SW480 (cell line): ENCODE results near the gene VAC14.
"Not testable (repeated sequence)": the region's sequence is repeated elsewhere in the genome, so short reads cannot be mapped to it uniquely, and the experiment has no call there.

Experiments used
- DNase-seq: peaks from one replicate; pipeline ENCODE4 v3.0.0-alpha.2; 2016; ENCODE audit warnings: low spot score

Gene VAC14

DNA sequence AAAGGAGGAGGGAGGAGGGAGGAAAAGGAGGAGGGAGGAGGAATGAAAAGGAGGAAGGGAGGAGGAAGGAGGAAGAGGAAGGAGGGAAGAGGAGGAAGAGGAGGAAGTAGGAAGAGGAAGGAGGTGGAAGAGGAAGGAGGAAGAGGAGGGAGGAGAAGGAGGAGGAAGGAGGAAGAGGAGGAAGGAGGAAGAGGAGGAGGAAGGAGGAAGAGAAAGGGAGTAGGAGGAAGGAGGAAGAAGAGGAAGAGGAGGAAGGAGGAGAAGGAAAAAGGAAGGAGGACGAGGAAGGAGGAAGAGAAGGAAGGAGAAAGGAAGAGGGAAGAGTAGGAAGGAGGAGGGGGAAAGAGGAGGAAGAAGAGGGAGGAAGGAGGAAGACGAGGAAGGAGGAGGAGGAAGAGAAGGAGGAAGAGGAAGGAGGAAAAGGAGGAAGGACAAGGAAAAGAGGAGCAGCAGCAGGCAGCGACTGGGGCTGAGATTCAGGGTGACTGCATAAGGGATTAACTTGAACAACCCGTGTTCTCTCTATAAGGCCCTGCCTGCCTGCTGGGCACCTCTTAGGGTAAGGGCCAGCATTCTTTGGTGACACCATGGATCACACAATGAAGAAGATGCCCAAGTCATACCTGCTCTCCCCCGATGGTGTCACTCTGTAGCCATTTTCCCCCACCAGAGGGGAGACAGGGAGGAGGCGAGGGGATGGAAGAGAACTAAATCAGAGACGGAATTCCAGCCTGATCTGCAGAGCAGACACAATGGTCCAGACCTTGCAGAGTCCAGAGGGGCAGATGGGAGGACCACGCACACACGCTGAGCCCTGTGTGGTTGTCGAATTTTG lies 156.0 kb downstream of the VAC14 start:
- peak; percentile 47 for DNase-seq

DNA sequence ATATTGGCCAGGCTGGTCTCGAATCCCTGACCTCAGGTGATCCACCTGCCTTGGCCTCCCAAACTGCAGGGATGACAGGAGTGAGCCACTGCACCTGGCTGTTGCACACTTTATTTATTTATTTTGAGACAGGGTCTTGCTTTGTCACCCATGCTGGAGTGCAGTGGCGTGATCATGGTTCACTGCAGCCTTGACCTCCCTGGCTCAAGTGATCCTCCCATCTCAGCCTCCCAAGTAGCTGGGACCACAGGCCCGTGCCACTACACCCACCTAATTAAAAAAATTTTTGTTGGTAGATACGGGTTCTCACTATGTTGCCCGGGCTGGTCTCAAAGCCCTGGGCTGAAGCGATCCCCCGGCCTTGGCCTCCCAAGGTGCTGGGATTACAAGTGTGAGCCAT lies 157.7 kb downstream of the VAC14 start:
- not testable (repeated sequence) for DNase-seq

DNA sequence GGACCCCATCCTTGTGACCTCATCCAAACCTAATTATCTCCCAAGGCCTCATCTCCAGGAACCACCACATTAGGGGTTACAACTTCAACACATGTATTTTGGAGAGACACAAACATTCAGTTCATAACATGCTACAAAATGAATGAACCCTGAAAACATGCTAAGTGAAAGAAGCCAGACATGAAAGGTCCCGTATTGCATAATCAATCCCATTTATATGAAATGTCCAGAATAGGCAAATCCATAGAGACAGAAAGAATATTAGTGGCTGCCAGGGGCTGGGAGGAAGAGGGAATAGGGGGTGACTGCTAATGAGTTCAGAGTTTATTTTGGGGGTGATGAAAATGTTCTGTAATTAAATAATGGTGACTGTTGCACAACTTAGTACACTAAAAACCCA lies 158.3 kb downstream of the VAC14 start:
- DNase-seq: no peak

DNA sequence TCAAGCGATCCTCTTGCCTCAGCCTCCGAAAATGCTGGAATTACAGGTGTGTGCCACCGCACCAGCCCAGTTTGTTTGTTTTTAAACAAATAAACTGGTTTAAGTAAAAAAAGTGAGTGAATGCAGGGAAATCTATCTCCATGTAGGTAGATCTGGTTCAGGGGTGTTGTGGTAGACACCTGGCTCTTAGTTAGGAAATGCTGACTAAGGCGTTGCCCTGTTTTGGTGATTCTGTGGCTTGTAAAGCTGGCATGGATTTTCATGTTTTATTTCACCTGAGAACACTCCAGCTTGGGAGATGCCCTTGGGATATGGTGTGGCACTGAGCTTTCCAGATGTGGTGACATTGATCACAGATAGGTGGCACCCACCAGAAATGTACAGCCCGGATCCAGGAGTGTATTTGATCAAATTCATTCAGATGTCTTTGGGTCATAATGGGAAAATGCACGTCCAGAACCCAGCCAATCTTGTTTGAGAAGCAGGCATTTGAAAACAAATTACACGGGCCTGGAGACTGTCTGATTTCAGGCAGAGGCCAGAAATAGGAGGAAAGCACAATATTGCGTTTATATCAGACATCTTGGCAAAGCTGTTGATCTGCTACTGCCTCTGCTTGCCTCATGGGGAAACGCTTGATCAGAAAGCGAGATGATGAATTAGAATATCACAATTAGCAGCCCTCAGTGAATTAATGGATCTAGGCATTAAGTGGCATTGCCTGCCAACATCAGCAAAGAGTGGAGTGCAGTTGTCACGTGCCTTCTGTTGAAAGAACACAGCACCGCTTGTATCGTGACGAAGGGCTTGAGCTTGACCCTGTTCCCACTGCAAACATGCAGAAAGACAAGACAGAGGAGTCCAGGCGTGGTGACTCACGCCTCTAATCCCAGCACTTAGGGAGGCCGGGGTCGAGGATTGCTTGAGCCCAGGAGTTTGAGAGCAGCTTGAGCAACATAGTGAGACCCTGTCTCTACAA lies 161.9 kb downstream of the VAC14 start:
- DNase-seq: no peak
